Stimulated activated CD4-positive, alpha-beta T cell treated with anti-CD3 and anti-CD28 coated beads, Interleukin-12 subunit alpha, Interleukin-12 subunit beta, amount 100 ng/mL, for 24 hours (primary cell): Measurements from ENCODE around the gene NR2F1-AS1.

ENCODE experiments used
- DNase-seq, 2 experiments: peaks; one replicate each; pipeline ENCODE4 v3.0.0-alpha.2; 2020; ENCODE audit warnings: low read depth in 2 of 2

Gene NR2F1-AS1

GRCh38 chr5:93384995-93385394 lies 196.0 kb downstream of the NR2F1-AS1 start:
- no peak for DNase-seq

- DNase-seq = no peak
Measured at GRCh38 chr5:93384026-93384425, 197.0 kb downstream of the NR2F1-AS1 start.

- DNase-seq = no peak
Measured at GRCh38 chr5:93382188-93382825, 198.7 kb downstream of the NR2F1-AS1 start.

- DNase-seq = no peak
Measured at GRCh38 chr5:93381057-93381456, 200.0 kb downstream of the NR2F1-AS1 start.

GRCh38 chr5:93378073-93378472 lies 202.9 kb downstream of the NR2F1-AS1 start:
- DNase-seq = no peak

- no peak for DNase-seq
Measured at GRCh38 chr5:93371893-93372292, 209.1 kb downstream of the NR2F1-AS1 start.

- no peak for DNase-seq
Measured at GRCh38 chr5:93364378-93364777, 216.6 kb downstream of the NR2F1-AS1 start.

- DNase-seq = no peak
Measured at GRCh38 chr5:93360436-93361088, 220.5 kb downstream of the NR2F1-AS1 start.

- no peak for DNase-seq
Measured at GRCh38 chr5:93359960-93360305, 221.1 kb downstream of the NR2F1-AS1 start.
